CD4-positive, CD25-positive, alpha-beta regulatory T cell (primary cell): Measurements from ENCODE around the gene ZNF804B. TPM values are rescaled to one million over a fixed set of nuclear protein-coding genes. Genes with fewer than 3 reads are reported as not detected.

Experiments
- ATAC-seq, 2 donors: fragments of 150-1000 bp; cut with Tn5 transposase; one replicate each; pipeline ENCODE4 v1.10.0; 2021; ENCODE audit warnings: low read depth in 2 of 2, moderate number of reproducible peaks in 2 of 2, moderate library complexity in 1 of 2
- DNase-seq, 3 donors: peaks; one replicate each; pipeline versions ENCODE4 v3.0.0 to v3.0.0-alpha.2; 2012 to 2022; ENCODE audit warnings: mixed read lengths in 1 of 3
- H3K27ac ChIP-seq: one replicate; pipeline ENCODE4 v1.7.0; 2013; ENCODE audit warnings: mild to moderate bottlenecking, low read length; ENCODE audit not compliant: insufficient read depth, poor library complexity, severe bottlenecking
- H3K27me3 ChIP-seq: one replicate; pipeline ENCODE4 v1.7.0; 2013; ENCODE audit warnings: low read length; ENCODE audit not compliant: control insufficient read depth, insufficient read depth
- H3K36me3 ChIP-seq: one replicate; pipeline ENCODE4 v1.7.0; 2013; ENCODE audit warnings: mild to moderate bottlenecking, low read length, moderate library complexity; ENCODE audit not compliant: control insufficient read depth, insufficient read depth
- H3K4me1 ChIP-seq: 2 replicates; pipeline ENCODE4 v1.7.0; 2013; ENCODE audit warnings: mild to moderate bottlenecking, low read length; ENCODE audit not compliant: insufficient read depth, control insufficient read depth, poor library complexity, severe bottlenecking
- H3K4me3 ChIP-seq: one replicate; pipeline ENCODE4 v1.7.0; 2013; ENCODE audit warnings: low read depth, mild to moderate bottlenecking, low read length, moderate library complexity
- H3K9me3 ChIP-seq, 2 experiments: 1 replicate in 1 of 2; 2 replicates in 1 of 2; pipeline ENCODE4 v1.7.0; 2013; ENCODE audit warnings: low read length in 2 of 2, mild to moderate bottlenecking in 1 of 2, moderate library complexity in 1 of 2; ENCODE audit not compliant: control insufficient read depth in 2 of 2
- H3K27ac Mint-ChIP-seq, 3 donors: one replicate each; pipeline ENCODE4 v1.8.0; 2020 to 2022; ENCODE audit warnings: mild to moderate bottlenecking in 3 of 3, mixed read lengths in 3 of 3, moderate library complexity in 2 of 3
- H3K27me3 Mint-ChIP-seq: one replicate; pipeline ENCODE4 v1.8.0; 2022; ENCODE audit warnings: mild to moderate bottlenecking, mixed read lengths
- H3K36me3 Mint-ChIP-seq: one replicate; pipeline ENCODE4 v1.8.0; 2020; ENCODE audit warnings: mixed read lengths
- H3K4me1 Mint-ChIP-seq, 4 donors: one replicate each; pipeline ENCODE4 v1.8.0; 2020 to 2022; ENCODE audit warnings: mixed read lengths in 4 of 4, mild to moderate bottlenecking in 1 of 4
- H3K4me3 Mint-ChIP-seq, 4 donors: one replicate each; pipeline ENCODE4 v1.8.0; 2020 to 2022; ENCODE audit warnings: mild to moderate bottlenecking in 4 of 4, mixed read lengths in 4 of 4, moderate library complexity in 3 of 4
- H3K9me3 Mint-ChIP-seq, 7 donors: one replicate each; pipeline ENCODE4 v1.8.0; 2020 to 2022; ENCODE audit warnings: mixed read lengths in 7 of 7, mild to moderate bottlenecking in 3 of 7, moderate library complexity in 2 of 7
- polyA plus RNA-seq, 4 donors: library from polyadenylated mRNA; unstranded; fragments of 300-500 nt; fragmentation: Illumina TruSeq; gene quantifications; one replicate each; pipeline ENCODE4 v1.2.3, GENCODE V29; 2021
- total RNA-seq: library from RNA; stranded (reverse); gene quantifications from one replicate; pipeline ENCODE4 v1.2.3, GENCODE V29; 2022

The ZNF804B gene
- total and polyA plus RNA-seq, 5 donors from 2014 or later, result not detected

DNA sequence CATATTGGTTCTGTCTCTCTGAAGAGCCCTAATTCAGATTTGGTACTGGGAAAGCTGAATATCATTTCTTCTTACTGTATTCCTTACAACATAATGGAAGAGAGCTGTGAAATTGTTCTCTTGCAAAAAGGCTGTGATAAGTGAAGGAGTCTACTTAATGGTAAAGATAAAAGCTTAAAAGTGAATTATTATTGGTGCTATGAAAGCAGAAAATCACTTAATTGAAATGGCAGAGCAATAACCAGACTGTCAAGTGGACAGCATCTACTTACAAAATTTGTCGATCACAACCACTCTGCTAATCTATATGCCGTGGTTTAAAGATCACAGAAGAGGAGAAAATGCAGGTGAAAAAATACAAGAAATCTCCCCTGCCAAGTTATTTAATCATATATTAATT is 300.7 kb downstream of the ZNF804B start:
- H3K27ac Mint-ChIP-seq, result no peak overlapping the region
- ATAC-seq, result no peak
- no peaks in the 10 kb centered on the region for H3K36me3 Mint-ChIP-seq
- H3K27me3 Mint-ChIP-seq, result no peaks in the 10 kb centered on the region
- no peaks in the 10 kb centered on the region for H3K4me1 ChIP-seq
- DNase-seq, result no peak
- H3K4me3 ChIP-seq, result no peak overlapping the region
- peaks cover 4 to 15% (median 10%) of the 10 kb centered on the region in 7 donors for H3K9me3 Mint-ChIP-seq
- H3K9me3 ChIP-seq, result peaks cover 0 to 3% of the 10 kb centered on the region in 2 experiments
- H3K4me1 Mint-ChIP-seq, result no peaks in the 10 kb centered on the region
- no peaks in the 10 kb centered on the region for H3K27me3 ChIP-seq
- H3K27ac ChIP-seq, result no peak overlapping the region
- no peak overlapping the region for H3K4me3 Mint-ChIP-seq
- H3K36me3 ChIP-seq, result no peaks in the 10 kb centered on the region

GRCh38 chr7:89064831-89065230 is 305.3 kb downstream of the ZNF804B start:
- no peak overlapping the region for H3K4me3 ChIP-seq
- H3K4me1 ChIP-seq, result no peaks in the 10 kb centered on the region
- no peaks in the 10 kb centered on the region for H3K27me3 Mint-ChIP-seq
- H3K9me3 ChIP-seq, result peaks cover 0 to 3% of the 10 kb centered on the region in 2 experiments
- no peak for DNase-seq
- H3K27ac Mint-ChIP-seq, result no peak overlapping the region
- H3K4me3 Mint-ChIP-seq, result no peak overlapping the region
- H3K9me3 Mint-ChIP-seq, result peaks cover 0 to 10% (median 4%) of the 10 kb centered on the region in 7 donors
- no peaks in the 10 kb centered on the region for H3K36me3 ChIP-seq
- H3K27me3 ChIP-seq, result no peaks in the 10 kb centered on the region
- ATAC-seq, result no peak
- H3K4me1 Mint-ChIP-seq, result no peaks in the 10 kb centered on the region
- H3K36me3 Mint-ChIP-seq, result no peaks in the 10 kb centered on the region
- H3K27ac ChIP-seq, result no peak overlapping the region

DNA sequence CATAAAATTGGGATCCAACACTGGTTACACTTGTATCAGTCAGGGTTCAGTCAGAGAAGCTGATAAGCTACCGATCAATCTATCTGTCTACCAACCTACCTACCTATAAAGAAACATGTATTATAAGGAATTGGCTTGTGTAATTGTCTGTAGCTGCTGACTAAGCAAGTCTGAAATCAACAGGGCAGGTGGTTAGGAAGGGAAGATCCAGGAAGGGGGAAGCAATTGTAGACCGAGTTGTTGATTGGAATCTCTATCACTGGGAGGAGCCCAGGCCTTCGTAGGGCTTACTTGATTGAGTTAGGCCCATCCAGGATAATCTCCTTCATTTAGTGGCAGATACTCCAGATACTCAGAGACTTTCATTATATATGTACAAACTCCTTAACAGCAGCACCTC is 307.5 kb downstream of the ZNF804B start:
- Histone ChIP-seq H3K4me1 (no peaks in the 10 kb centered on the region), H3K9me3 (peaks cover 0 to 3% of the 10 kb centered on the region in 2 experiments), H3K27me3 (no peaks in the 10 kb centered on the region), H3K27ac (no peak overlapping the region), H3K4me3 (no peak overlapping the region), H3K36me3 (no peaks in the 10 kb centered on the region)
- H3K27me3 Mint-ChIP-seq, result no peaks in the 10 kb centered on the region
- ATAC-seq (no peak), DNase-seq (no peak)
- H3K27ac Mint-ChIP-seq, result no peak overlapping the region
- H3K9me3 Mint-ChIP-seq, result peaks cover 0 to 7% (median 4%) of the 10 kb centered on the region in 7 donors
- no peak overlapping the region for H3K4me3 Mint-ChIP-seq
- no peaks in the 10 kb centered on the region for H3K36me3 Mint-ChIP-seq
- H3K4me1 Mint-ChIP-seq, result no peaks in the 10 kb centered on the region

DNA sequence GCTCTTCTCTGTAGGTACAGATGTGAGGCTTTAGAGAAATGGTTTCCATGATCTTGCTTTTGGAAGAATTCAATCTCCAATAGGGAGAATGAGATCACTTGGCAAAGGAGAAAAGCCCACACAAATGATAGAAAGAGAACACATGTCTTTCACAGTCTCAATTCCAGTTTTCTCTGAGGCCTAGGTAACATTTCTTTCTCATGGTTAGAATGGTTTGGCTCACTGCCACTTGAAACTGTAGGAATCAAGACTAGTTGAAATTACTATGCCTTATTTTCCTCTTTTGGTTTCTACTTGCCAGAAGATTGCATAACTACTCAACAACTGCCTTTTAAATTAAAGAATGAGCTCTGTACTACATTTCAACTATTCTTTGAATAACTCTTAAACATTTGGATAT is 312.6 kb downstream of the ZNF804B start:
- DNase-seq (no peak), ATAC-seq (no peak)
- Histone ChIP-seq H3K9me3 (no peaks in the 10 kb centered on the region), H3K27me3 (no peaks in the 10 kb centered on the region), H3K27ac (no peak overlapping the region), H3K36me3 (no peaks in the 10 kb centered on the region), H3K4me1 (no peaks in the 10 kb centered on the region), H3K4me3 (no peak overlapping the region)
- Mint-ChIP-seq H3K27ac (no peak overlapping the region), H3K27me3 (no peaks in the 10 kb centered on the region), H3K9me3 (peaks cover 3 to 16% (median 6%) of the 10 kb centered on the region in 7 donors), H3K4me1 (no peaks in the 10 kb centered on the region), H3K4me3 (no peak overlapping the region), H3K36me3 (no peaks in the 10 kb centered on the region)

DNA sequence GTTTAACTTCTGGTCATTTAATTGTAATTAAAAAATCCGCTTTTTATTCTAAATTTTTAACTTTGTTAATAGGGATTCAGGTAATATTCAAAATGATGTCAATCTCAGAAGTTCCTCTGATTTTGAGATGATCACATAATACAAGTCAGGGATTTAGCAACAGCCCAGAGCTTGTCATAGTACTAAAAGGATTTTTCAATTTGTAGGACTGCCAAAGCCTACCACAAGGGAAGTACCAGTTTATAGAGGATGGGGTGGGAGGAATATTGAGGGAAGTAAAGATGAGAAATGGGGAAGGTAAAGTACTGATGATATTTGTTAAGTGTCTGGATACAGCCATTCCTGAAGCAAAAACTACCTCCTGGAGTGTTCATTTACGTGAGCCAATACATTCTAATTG is 314.3 kb downstream of the ZNF804B start:
- peaks cover 3 to 16% (median 7%) of the 10 kb centered on the region in 7 donors for H3K9me3 Mint-ChIP-seq
- Histone ChIP-seq H3K27me3 (no peaks in the 10 kb centered on the region), H3K27ac (no peak overlapping the region), H3K4me1 (no peaks in the 10 kb centered on the region), H3K9me3 (no peaks in the 10 kb centered on the region), H3K4me3 (no peak overlapping the region), H3K36me3 (no peaks in the 10 kb centered on the region)
- no peaks in the 10 kb centered on the region for H3K27me3 Mint-ChIP-seq
- H3K4me3 Mint-ChIP-seq, result no peak overlapping the region
- no peak overlapping the region for H3K27ac Mint-ChIP-seq
- no peaks in the 10 kb centered on the region for H3K36me3 Mint-ChIP-seq
- no peak for ATAC-seq
- no peak for DNase-seq
- H3K4me1 Mint-ChIP-seq, result no peaks in the 10 kb centered on the region

DNA sequence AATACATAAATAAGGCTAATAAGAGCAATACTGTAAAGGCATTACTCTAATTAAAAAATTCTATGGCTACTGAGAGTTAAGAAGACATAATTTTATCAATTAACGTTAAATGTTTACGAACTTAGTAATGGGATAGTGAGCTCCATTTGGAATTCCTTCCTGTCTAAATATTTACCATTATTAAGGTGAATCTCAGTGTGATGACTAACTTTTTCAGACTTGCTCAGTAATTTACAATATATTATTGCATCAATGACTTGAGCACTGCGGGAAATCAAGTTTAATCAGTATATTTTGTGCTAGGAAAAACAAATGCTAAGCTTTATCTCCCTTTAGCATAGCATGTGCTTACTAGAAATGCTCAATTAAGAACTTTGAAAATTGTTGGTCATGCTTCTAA is 318.5 kb downstream of the ZNF804B start:
- no peak for ATAC-seq
- H3K36me3 ChIP-seq, result no peaks in the 10 kb centered on the region
- H3K4me3 ChIP-seq, result no peak overlapping the region
- Mint-ChIP-seq H3K27me3 (no peaks in the 10 kb centered on the region), H3K4me3 (no peak overlapping the region), H3K36me3 (no peaks in the 10 kb centered on the region), H3K9me3 (peaks cover 4 to 16% (median 9%) of the 10 kb centered on the region in 7 donors), H3K27ac (no peak overlapping the region), H3K4me1 (no peaks in the 10 kb centered on the region)
- no peaks in the 10 kb centered on the region for H3K4me1 ChIP-seq
- H3K27ac ChIP-seq, result no peak overlapping the region
- H3K9me3 ChIP-seq, result no peaks in the 10 kb centered on the region
- DNase-seq, result no peak
- H3K27me3 ChIP-seq, result no peaks in the 10 kb centered on the region

DNA sequence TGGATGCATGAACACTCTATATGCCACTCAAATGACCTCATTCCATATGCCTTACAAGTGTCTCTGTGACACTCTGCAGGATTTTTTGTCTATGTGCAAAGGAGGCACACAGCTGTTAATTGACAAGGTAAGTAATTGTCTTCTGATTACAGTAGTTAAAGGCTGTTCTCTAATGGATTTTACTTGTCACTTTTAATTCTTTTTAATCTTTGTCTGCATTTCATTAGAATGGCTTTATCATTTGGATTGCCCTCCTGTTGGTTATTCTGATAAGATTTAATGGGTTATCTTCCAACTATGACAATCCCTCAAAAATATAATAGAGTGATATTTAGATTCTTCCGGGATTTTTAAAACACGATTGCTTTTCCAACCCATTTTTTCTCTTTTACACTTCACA is 326.1 kb downstream of the ZNF804B start:
- Mint-ChIP-seq H3K36me3 (no peaks in the 10 kb centered on the region), H3K9me3 (peaks cover 0 to 17% (median 2%) of the 10 kb centered on the region in 7 donors), H3K4me1 (no peaks in the 10 kb centered on the region), H3K27me3 (no peaks in the 10 kb centered on the region), H3K4me3 (no peak overlapping the region), H3K27ac (no peak overlapping the region)
- Histone ChIP-seq H3K27me3 (no peaks in the 10 kb centered on the region), H3K36me3 (no peaks in the 10 kb centered on the region), H3K27ac (no peak overlapping the region), H3K4me1 (no peaks in the 10 kb centered on the region), H3K9me3 (no peaks in the 10 kb centered on the region), H3K4me3 (no peak overlapping the region)
- ATAC-seq (no peak), DNase-seq (no peak)

- no peaks in the 10 kb centered on the region for H3K27me3 Mint-ChIP-seq
- H3K27me3 ChIP-seq, result no peaks in the 10 kb centered on the region
- no peaks in the 10 kb centered on the region for H3K36me3 ChIP-seq
- ATAC-seq, result no peak
- H3K4me3 ChIP-seq, result no peak overlapping the region
- no peaks in the 10 kb centered on the region for H3K36me3 Mint-ChIP-seq
- H3K27ac Mint-ChIP-seq, result no peak overlapping the region
- DNase-seq, result no peak
- no peaks in the 10 kb centered on the region for H3K4me1 Mint-ChIP-seq
- H3K4me1 ChIP-seq, result no peaks in the 10 kb centered on the region
- no peak overlapping the region for H3K4me3 Mint-ChIP-seq
- no peaks in the 10 kb centered on the region for H3K9me3 ChIP-seq
- peaks cover 0 to 20% (median 6%) of the 10 kb centered on the region in 7 donors for H3K9me3 Mint-ChIP-seq
- H3K27ac ChIP-seq, result no peak overlapping the region
Measured at GRCh38 chr7:89091550-89091949, 332.1 kb downstream of the ZNF804B start.
